Transverse colon (tissue), 4 donors: ENCODE data around the gene PROM2. TPM values are rescaled to one million over a fixed set of nuclear protein-coding genes. Genes with fewer than 3 reads are reported as not detected.

ENCODE experiments used
- DNase-seq: peaks from one replicate; pipeline ENCODE4 v3.0.0-alpha.2; 2019
- H3K27ac ChIP-seq, 4 donors: fragments of 200-600 bp; sonication (generic); 2 replicates each; pipeline ENCODE4 v1.5.1; 2016 to 2018; ENCODE audit warnings: inconsistent platforms in 4 of 4
- H3K27me3 ChIP-seq: fragments of 200-600 bp; sonication (generic); 2 replicates; pipeline ENCODE4 v1.5.1; 2017; ENCODE audit warnings: inconsistent platforms
- H3K36me3 ChIP-seq, 4 donors: fragments of 200-600 bp; sonication (generic); 2 replicates each; pipeline ENCODE4 v1.5.1; 2017 to 2019; ENCODE audit warnings: inconsistent platforms in 4 of 4
- H3K4me1 ChIP-seq, 4 donors: fragments of 200-600 bp; sonication (generic); 2 replicates each; pipeline ENCODE4 v1.5.1; 2017 to 2020; ENCODE audit warnings: inconsistent platforms in 4 of 4
- H3K4me3 ChIP-seq, 4 donors: fragments of 200-600 bp; sonication (generic); 1 replicate in 1 of 4; 2 replicates in 3 of 4; pipeline versions ENCODE4 v1.5.1 to v1.6.1; 2017 to 2019; ENCODE audit warnings: inconsistent platforms in 4 of 4
- H3K9me3 ChIP-seq, 2 donors: fragments of 200-600 bp; sonication (generic); 2 replicates each; pipeline ENCODE4 v1.5.1; 2017 to 2019; ENCODE audit warnings: inconsistent platforms in 2 of 2
- CTCF ChIP-seq, 5 experiments: fragments of 200-600 bp in 3 of 5; fragments of 450-650 bp in 2 of 5; sonication (generic) in 3 of 5; IDR thresholded peaks; 1 replicate in 2 of 5; 2 replicates in 3 of 5; pipeline ENCODE4 v1.5.1; 2016 to 2017; ENCODE audit warnings: antibody characterized with exemption in 5 of 5, inconsistent platforms in 3 of 5, mild to moderate bottlenecking in 2 of 5, moderate library complexity in 1 of 5
- EP300 ChIP-seq: sonication (generic); formaldehyde crosslinking; IDR thresholded peaks from one replicate; pipeline ENCODE4 v1.6.1; 2017; ENCODE audit warnings: antibody characterized with exemption, low read depth
- POLR2A ChIP-seq: fragments of 450-650 bp; IDR thresholded peaks from one replicate; pipeline ENCODE4 v1.6.1; 2016; ENCODE audit warnings: antibody characterized with exemption, mild to moderate bottlenecking, moderate library complexity
- POLR2AphosphoS5 ChIP-seq, 3 donors: sonication (generic); formaldehyde crosslinking; IDR thresholded peaks; one replicate each; pipeline ENCODE4 v1.6.1; 2016; ENCODE audit warnings: antibody characterized with exemption in 3 of 3
- WGBS, 2 donors: methylation state at CpG; one replicate each; pipeline ENCODE4 v1.1.5; 2018; ENCODE audit warnings: low coverage in 1 of 2; 5-methylcytosine and 5-hydroxymethylcytosine counted together
- in situ Hi-C, 4 donors: fragments of 200-750 bp; cut with MboI; loops; one replicate each; pipeline versions ENCODE4 v1.15.0 to v1.15.1; 2017; ENCODE audit warnings: low sequenced_read_pairs in 3 of 4, low pct_ligation_motif_present in 1 of 4, low pct_unique_long_range_greater_than_20kb in 1 of 4
- intact Hi-C: fragments of 100-400 bp; cut with DNase I; formaldehyde crosslinking; loops from one replicate; pipeline ENCODE4 v1.15.1; 2023; ENCODE audit warnings: low total_unique reads
- total RNA-seq, 4 donors: library from RNA; depleted of rRNA; stranded (reverse); fragments of >200 nt; gene quantifications; one replicate each; pipeline ENCODE4 v1.1.0, GENCODE V29; 2016

Gene PROM2
- total RNA-seq, 4 donors from 2014 or later = 20.2 to 46.6 (median 28.6) TPM

DNA sequence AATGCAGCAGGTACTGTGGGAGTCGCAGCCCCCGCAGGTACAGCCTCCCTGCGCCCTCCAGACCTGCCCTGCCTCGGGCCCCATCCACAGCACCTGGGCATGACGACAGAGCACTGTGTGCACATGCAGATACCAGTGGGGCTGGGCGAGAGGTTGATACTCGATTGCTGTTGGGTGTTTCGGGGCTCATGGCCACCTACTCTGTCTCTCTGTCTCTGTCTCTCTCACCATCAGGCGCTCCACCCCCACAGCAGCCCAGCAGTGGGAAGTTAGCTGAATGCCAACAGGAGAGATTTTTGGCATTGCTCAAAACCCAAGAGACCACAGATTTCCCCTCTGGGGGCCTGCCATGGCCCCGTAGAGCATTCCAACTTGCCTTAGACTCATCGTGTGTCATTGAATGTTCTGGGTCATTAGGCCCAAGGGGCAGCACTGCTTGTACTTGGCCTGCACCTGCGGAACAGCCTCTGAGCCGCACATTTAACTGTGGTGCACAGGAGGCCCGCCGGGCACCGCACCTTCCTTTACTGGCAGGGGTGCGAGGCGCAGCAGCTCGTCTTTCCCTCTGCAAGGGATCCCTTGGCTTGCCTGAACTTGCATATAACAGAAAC lies 41.7 kb downstream of the PROM2 start:
- H3K4me1 ChIP-seq = no peaks in the 10 kb centered on the region
- no peak for DNase-seq
- no peak for TF ChIP-seq POLR2AphosphoS5 (IDR thresholded peaks at IDR 0.05)
- no peak for TF ChIP-seq EP300
- no peak for TF ChIP-seq POLR2A
- no peak for TF ChIP-seq CTCF (IDR thresholded peaks at IDR 0.05)
- intact Hi-C loops (no loop called here), in situ Hi-C loops (loop anchor here in 1 of 4 donors (10.0 kb wide), 1 partner anchor 91 kb away; no protein-coding TSS in a partner anchor)
- H3K27me3 ChIP-seq = no peaks in the 10 kb centered on the region
- no peaks in the 10 kb centered on the region for H3K36me3 ChIP-seq
- H3K9me3 ChIP-seq = no peaks in the 10 kb centered on the region
- WGBS, 2 donors = 85 to 100% methylated on average over 2 to 18 of the region's 19 CpGs
- no peak overlapping the region for H3K27ac ChIP-seq
- no peak overlapping the region for H3K4me3 ChIP-seq

DNA sequence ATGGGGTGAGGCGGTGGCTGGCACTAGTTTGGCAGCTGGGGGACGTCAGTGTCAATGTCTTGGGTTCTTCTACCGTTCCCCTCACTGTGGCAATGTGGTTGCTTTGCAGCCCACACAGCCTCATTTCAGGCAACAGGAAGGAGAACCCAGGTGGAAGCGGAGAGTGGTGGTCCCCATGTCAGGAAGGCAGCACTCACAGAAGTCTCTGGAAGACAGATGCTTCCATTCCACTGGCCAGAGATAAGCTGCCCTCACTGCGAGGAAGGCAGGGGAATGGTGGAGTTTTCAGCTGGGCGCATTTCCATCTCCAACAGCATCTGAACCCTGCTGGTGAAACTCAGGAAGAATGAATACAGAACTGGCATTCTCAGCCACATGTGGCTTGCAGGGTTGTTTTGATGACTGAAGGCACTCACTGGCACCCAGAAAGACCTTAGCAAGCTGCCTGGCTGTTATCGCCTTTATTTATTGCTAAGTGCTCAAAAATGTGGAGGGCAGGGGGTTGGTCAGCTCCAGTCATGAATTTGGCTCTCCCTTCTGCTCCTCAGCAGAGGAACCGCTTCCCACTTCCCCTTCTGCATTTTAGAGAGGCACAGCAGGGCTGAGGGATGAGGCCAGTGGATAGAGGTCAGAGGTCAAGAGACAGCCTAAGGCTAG lies 42.3 kb downstream of the PROM2 start:
- no peak overlapping the region for H3K27ac ChIP-seq
- H3K4me3 ChIP-seq = no peak overlapping the region
- in situ Hi-C loops (loop anchor here in 1 of 4 donors (10.0 kb wide), 1 partner anchor 92 kb away; no protein-coding TSS in a partner anchor), intact Hi-C loops (no loop called here)
- H3K9me3 ChIP-seq = no peaks in the 10 kb centered on the region
- no peak for TF ChIP-seq CTCF (IDR thresholded peaks at IDR 0.05)
- no peak for TF ChIP-seq POLR2A
- TF ChIP-seq POLR2AphosphoS5 (IDR thresholded peaks at IDR 0.05) = no peak
- no peak for TF ChIP-seq EP300
- DNase-seq = no peak
- no peaks in the 10 kb centered on the region for H3K4me1 ChIP-seq
- H3K27me3 ChIP-seq = no peaks in the 10 kb centered on the region
- no peaks in the 10 kb centered on the region for H3K36me3 ChIP-seq
- 86% methylated on average over 8 of the region's 8 CpGs; no CpG with 5 or more reads in 1 of the 2 donors for WGBS, 2 donors

- H3K4me3 ChIP-seq = no peak overlapping the region
- no peak overlapping the region for H3K27ac ChIP-seq
- intact Hi-C loops = no loop called here
- in situ Hi-C loops = loop anchor here in 1 of 4 donors (10.0 kb wide), 1 partner anchor 92 kb away; no protein-coding TSS in a partner anchor
- H3K36me3 ChIP-seq = no peaks in the 10 kb centered on the region
- no peaks in the 10 kb centered on the region for H3K27me3 ChIP-seq
- TF ChIP-seq POLR2AphosphoS5 (IDR thresholded peaks at IDR 0.05) (no peak), EP300 (no peak), CTCF (IDR thresholded peaks at IDR 0.05) (no peak), POLR2A (no peak)
- H3K4me1 ChIP-seq = no peaks in the 10 kb centered on the region
- H3K9me3 ChIP-seq = no peaks in the 10 kb centered on the region
- 75% methylated on average over 1 of the region's 6 CpGs; no CpG with 5 or more reads in 1 of the 2 donors for WGBS, 2 donors
- no peak for DNase-seq
These were observed 42.9 kb downstream of the PROM2 start for GRCh38 chr2:95317123-95317500.

DNA sequence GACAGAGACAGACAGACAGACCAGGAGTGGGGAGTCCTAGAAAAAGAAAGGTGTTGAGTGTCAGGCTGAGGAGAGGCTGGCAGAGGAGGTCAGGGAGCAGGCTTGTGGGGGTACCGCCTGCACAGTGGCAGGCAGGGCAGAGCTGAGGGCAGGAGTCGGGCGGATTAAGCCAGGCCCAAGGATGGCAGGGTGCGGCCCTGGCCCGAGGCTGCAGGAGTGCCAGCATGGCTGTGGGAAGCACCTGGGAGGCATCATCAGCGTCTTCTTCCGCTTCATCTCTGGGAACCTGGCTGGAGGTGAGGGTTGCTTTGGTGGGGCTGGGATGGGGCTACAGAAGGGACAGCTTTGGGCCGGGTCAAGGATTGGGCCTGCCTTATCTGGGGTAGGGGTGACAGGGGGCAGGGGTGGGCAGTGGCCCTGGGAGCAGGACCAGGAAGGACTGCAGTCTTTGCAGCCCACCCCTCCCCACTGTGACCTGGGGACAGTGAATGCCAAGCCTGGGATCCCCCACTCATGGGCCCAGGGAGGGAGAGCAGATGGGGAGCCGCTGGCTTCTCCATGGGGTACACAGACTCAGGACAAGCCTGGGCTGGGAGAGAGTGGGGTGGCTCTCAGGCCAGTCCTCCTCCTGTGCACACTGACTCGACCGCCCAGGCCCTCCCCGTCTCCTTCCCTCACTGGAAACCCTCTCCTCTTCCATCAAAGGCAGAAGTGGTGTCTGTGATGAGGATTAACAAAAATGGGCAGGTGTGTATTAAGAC lies 43.6 kb downstream of the PROM2 start:
- no peak for TF ChIP-seq EP300
- no peak for TF ChIP-seq CTCF (IDR thresholded peaks at IDR 0.05)
- no peak for TF ChIP-seq POLR2AphosphoS5 (IDR thresholded peaks at IDR 0.05)
- TF ChIP-seq POLR2A = no peak
- WGBS, 2 donors = 77% methylated on average over 10 of the region's 12 CpGs; no CpG with 5 or more reads in 1 of the 2 donors
- no peaks in the 10 kb centered on the region for H3K27me3 ChIP-seq
- intact Hi-C loops (no loop called here), in situ Hi-C loops (loop anchor here in 1 of 4 donors (10.0 kb wide), 1 partner anchor 93 kb away; no protein-coding TSS in a partner anchor)
- H3K4me1 ChIP-seq = no peaks in the 10 kb centered on the region
- no peak overlapping the region for H3K4me3 ChIP-seq
- no peak overlapping the region for H3K27ac ChIP-seq
- H3K9me3 ChIP-seq = no peaks in the 10 kb centered on the region
- DNase-seq = no peak
- H3K36me3 ChIP-seq = no peaks in the 10 kb centered on the region
